Tongue (tissue), 2 donors: ENCODE measurements around the gene ANKMY2. TPM values are rescaled to one million over a fixed set of nuclear protein-coding genes. Genes with fewer than 3 reads are reported as not detected.
"Not testable (repeated sequence)": the region's sequence is repeated elsewhere in the genome, so short reads cannot be mapped to it uniquely, and the experiment has no call there.

Experiments used
- DNase-seq: peaks from one replicate; pipeline ENCODE4 v3.0.0-alpha.2; 2015
- total RNA-seq: library from RNA; depleted of rRNA; stranded (reverse); fragments of >200 nt; gene quantifications from one replicate; pipeline ENCODE4 v1.2.3, GENCODE V29; 2014

ANKMY2 gene
- total RNA-seq, 1 donor from 2014 or later = 33.5 TPM

DNA sequence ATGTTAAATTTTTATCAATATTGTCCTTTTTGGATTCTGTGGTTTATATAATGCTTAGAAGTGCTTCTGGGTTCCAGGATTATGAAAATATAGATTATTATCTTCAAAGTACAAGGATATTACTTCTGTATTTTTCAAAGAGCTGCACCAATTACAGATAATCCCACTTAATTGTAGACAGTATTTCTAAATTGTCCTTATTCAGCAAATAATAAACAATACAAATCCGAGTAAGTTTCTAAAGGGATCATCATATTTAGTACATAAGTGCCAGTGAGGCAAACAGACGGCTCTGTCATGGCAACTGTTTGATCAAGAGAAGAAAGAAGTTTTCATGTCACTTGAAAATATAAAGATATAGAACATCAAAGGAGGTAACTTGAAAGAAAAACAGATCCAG is 19.2 kb downstream of the ANKMY2 start:
- DNase-seq = no peak

DNA sequence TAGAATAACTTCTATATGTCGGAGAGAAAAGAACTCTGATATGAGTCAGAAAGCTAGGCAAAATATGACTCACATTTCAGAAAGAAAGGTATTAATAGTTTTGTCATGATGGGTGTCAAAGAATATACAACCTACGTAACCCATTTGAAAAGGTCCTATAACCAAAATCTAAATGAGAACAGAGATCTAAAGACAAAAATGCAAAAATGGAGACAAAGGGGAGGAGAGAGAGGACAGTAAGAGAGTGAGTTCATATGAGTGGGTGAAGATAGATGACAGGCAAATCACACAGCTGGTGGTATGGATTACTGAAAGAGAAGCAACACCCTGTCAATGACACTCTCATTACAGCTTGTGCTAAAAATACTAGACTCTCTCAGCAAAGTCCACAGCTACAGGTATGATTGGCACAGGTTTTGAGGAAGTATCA is 25.6 kb downstream of the ANKMY2 start:
- DNase-seq = peak; percentile 48

DNA sequence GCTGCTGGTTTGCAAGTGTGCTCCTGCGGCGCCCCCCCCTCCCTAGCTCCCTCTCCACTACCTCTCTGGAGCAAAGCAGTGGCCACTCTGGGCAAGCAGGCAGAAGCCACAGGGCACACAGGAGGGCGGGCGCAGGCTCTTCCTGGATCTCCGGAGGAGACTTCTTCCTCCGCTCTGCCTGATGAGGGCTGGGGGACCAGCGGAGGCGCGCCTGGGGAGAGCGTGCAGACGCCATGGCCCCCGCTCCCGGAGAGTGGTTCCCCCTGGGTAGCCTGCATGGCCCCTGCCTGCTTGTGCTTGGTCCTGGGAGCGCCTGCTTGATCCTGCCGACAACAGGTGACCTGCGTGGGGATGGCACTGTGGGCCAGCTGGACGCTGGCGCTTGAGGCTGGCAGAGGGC is 29.0 kb downstream of the ANKMY2 start:
- DNase-seq = no peak

DNA sequence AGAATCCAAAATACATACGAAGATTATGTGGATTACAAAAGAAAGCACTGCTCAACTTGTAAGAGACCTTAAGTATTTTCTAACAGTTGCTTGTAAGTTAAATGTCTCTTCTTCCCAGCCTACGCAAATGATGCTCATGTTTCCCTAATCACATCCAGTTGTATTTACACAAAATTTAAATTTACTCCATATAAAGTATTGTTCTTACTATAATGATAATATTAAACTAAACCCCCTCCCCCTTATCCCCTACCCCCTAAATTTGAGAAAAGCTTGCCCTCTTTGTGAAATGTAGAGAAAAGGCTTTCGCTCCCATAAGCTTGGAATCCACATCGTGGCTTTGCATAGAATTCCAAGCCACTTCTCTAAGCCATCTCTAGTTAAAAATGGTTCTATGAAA is 29.4 kb downstream of the ANKMY2 start:
- no peak for DNase-seq

DNA sequence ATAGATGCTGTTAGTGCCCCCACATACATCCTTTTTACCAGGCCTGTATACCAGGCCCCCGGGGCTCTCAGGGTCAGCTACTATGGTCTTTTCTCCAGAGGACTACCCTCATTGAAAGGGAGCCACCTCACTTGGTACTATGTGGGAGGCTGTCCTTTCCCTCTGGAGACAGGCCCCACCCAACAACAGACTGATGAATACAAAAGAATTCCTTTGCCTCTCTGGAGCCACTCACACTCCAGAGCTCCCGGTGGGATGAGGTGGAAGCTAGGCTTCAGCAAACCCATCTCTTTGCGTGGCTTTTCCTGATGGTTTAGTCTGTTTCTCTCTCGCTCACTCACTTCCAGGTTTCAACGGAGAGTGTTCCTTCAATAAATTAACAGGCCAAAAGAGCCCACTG is 30.3 kb downstream of the ANKMY2 start:
- no peak for DNase-seq

DNA sequence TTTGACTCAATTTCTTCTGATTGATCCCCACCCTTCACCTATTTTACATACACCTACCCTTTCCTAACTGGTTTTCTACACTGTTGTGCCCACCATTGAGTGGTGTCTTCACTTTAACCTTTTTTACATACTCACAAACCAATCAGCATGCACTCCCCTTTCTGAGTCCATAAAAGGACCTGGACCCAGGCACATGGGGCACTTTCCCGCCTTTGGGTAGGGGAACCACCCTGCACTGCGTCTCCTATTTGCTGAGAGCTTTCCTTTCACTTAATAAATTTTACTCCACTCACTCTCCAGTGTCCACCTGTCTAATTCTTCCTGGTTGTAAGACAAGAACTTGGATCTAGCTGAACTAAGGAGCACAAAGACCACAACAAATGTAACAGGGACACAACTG is 33.8 kb downstream of the ANKMY2 start:
- DNase-seq = no peak

DNA sequence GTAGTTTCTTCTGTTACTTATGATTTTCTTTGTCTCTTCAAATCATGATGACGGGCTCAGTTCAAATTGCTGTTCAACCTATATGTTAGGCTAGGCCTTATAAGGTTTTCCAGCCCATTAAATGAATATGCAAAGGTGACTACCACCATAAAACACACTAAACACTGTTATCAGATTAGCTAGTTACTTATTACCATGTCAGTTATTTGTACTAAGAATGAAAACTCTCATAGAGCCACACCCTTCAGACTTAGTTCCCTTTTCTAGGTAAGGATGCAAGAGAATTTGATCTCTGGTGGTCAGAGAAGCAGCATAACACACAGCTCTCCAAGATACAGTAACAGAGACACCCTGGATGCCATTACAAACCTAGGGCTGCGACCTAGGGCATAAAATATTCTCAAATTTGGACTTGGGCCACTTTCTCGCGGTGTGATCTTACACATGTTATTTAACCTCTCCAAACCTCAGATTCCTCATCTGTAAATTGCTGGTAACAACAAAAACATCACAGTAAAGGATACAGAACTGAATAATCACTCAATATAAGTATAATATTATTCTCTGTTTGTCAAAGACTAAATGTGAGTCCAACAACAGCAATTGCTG is 35.6 kb downstream of the ANKMY2 start:
- no peak for DNase-seq

DNA sequence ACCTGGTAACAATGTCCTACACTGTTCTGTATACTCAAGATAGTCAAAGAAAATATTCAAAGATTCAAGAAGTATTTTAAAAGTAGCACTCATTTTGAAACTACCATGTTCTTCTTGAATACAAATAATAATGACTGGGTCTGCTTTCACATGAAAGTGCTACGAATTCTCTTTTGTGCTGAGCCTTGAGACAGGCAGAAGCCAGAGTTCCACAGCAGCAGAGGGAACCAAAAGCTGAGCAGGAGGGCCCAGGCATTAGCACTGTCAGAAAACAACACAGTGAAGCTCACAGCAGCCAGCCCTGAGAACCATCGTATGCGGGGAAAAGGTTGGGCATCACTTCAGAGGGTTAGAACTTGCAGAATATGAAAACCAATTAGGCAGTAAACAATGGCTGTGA is 38.9 kb downstream of the ANKMY2 start:
- DNase-seq = no peak

DNA sequence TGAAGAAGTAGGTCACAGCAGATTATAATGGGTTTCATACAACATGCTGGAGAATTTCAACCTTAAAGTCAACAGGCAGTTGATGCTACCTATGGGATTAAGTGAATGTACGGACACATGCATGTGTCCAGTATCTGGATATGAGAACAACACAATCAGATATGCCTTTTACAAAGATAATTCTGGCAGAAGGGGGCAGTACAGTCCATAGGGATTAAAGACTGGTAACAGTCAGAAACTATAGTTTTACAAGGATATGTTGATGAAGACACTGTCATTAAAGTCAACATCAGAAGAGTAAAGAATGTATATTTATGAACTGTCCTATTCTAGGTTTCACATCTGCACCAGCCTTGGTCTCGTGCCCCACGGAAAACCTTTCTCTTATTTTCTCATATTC is 41.5 kb downstream of the ANKMY2 start:
- no peak for DNase-seq

DNA sequence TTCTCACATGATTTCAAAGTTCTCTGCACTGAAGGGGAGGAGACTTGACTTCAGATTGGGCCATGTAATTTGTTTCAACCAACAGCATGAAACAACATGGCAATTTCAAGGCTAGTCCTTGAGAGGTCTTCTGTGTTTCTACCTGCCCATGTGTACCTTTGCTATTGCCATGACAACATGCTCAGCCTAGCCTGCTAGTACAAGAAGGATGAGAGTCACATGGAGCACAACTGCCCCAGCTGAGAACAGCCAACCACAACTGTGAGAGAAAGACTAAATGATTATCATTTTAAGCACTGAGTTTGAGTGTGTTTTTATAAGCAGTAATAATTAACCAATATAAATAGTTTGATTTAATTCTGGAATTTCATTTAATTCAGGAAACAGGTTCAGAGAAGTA is 41.9 kb downstream of the ANKMY2 start:
- DNase-seq = no peak

DNA sequence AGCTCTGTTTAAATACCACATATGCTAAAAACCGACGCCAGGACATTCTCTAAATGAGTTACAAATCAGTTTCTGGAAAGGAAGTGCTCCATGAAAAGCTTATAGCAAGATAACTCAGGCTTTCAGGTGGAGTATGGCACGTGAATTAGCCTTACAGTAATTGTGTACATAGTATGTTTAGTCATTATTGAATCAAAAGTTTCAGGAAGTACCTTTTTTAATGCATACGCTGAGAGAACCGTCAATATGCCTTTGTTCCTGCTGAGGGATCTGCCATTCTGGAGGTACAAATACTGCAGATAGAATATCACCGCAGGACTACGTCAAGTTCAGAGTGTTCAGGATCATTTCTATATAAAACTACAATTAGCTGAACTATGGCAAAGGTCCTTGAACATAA is 45.7 kb downstream of the ANKMY2 start:
- no peak for DNase-seq

DNA sequence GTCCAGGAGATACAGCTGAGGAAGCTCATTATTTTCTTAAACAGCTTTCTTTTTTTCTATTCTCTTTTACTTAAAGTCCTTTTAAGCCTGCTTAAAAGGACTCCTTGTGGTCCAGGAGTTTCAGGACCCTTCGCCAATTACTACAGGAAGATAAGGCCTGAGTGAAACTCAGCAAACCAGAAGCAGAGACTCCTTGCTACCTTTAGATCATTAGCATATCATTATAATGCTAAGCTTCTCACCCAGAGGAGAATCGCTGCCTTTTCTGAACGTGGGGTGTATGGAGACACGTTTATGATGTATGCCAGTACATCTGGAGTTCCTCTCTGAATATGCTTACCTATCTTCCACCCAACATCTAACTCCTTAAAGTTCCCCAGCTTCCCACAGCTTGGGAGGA is 47.5 kb downstream of the ANKMY2 start:
- no peak for DNase-seq

DNA sequence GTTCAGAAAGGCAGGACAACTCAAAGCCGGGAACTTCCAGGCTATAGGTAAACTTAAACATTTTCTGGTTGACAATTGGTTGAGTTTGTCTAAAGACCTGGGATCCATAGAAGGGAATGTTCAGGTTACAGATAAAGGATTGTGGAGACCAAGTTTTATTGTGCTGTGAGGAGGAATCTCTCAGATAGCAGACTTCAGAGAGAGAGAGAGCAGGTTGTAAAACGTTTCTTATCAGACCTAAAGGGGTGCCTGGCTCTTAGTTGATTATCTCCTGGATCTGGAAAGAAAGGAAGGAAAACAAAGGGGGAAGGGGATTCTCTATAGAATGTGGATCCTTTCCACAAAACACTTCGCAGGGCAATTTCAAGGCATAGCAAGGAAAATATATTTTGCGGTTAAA is 50.0 kb downstream of the ANKMY2 start:
- DNase-seq = not testable (repeated sequence)

DNA sequence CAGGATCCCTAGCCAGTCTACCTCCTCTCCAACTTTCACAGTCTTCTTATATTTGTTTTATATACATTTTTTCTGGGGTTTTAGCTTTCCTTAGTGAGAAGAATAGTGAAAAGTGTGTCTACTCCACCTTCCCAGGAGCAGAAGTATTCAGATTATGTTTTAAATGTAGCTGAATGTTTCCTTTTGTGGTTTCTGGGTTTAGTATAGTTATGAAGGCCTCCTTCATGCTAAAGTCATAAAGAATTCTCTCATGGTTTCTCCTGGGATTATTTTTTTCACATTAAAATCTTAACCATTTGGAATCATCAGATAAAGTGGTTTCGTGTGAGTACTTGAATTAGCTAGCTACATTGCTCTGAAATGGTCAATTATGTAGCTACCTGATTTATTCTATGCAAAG is 50.9 kb downstream of the ANKMY2 start:
- no peak for DNase-seq

DNA sequence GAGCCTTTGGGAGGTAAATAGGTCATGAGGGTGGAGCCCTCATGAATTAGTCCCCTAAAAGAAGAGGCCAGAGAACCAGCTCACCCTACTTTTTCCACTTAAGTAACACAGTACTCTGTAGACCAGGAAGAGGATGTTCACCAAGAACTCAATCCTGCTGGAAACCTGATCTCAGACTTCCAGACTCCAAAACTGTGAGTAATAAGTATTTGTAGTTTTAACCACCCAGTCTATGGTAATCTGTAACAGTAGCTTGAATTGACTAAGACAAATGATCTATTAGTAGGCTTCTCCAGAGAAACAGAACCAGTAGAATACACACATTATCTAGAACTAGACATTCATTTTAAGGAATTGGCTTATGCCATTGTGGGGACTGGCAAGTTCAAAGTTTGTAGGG is 51.5 kb downstream of the ANKMY2 start:
- DNase-seq = no peak

DNA sequence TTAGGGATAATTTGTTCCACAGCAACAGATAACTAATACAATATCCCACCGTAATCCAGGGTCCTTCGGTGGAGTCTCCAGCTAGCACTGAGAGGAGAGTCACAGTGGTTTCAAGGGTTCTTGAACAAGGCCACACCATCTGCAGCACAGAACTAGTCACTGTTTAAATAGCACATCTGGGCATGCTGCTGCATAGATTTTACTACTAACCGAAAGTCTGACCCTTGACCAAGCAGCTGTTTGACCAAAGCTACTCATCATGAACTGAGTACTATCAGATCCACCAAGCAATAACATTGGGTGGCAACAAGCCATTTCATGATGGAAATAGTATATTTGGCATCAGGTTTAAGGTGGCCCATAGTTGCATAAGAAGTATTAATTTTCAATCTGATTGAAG is 53.2 kb downstream of the ANKMY2 start:
- no peak for DNase-seq

DNA sequence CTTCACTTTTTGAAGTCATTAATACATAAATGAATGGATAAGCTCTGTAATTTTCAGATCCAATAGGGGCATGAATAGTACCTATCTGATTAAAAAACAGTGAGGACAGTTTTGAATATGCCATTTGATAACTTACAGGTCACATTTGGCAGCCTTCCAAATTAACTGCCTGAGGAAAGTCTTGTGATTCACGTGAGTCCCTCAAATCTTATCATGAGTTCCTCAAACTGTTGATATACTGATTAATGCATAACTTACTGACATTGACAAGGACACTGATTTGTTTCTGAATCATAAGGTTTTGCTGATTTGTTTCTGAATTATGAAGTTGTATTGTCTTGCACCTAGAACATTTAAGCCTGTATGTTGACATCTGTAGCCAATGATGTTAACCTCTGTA is 55.1 kb downstream of the ANKMY2 start:
- DNase-seq = no peak

DNA sequence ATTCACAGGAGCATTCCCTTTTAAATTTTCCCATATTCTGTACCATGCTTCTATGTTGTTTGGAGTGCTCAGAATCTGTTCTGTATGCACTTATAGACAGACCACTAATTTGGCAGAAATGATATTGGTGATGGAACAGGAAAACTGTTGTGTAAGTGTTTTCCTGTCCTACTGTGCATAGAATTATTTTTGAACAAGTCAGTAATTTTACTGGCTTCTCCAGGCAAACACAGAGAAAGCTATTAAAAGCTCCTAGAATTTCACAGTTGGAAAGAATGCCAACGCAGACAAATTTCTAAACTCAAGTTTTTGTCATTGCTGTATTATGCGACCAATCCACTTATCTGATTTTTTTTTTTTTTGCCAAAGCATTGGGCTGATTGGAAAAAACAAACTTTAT is 55.7 kb downstream of the ANKMY2 start:
- DNase-seq = no peak

DNA sequence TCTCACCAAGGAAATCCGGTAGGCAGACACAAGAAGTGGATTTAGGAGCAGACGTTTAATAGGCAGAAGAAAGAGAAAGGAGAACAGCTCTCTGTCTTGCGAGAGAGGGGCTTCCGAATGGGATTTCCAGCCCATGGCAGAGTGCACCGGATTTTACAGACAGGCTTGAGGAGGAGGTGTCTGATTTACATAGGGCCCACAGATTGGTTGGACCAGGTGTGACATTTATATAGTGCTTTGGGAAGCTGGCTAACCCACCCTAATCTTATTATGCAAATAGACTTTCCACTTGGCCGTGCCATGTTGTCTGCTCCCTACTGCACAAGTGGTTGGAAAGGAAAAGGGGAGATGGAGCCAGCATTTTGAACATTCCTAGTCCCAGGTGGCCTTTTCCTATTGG is 57.8 kb downstream of the ANKMY2 start:
- peak; percentile 13 for DNase-seq

DNA sequence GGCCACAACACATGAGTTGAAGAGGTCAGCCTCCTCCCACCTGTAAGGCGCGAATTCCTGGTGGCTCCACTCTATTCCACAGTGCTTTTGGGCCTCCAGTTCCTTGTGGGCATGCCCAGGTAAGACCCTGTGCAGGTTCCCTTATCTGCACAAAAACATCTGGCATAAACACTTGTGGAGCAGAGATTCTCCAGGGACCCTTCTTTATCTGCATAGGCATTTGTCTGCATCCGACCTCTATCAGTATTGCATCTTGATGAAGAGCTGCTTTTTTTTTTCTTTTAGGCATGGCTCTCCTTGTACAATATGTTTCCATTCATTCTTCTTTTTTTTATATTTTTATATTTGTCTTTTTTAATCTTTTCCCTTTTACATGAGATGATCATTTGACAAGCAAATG is 58.4 kb downstream of the ANKMY2 start:
- no peak for DNase-seq

DNA sequence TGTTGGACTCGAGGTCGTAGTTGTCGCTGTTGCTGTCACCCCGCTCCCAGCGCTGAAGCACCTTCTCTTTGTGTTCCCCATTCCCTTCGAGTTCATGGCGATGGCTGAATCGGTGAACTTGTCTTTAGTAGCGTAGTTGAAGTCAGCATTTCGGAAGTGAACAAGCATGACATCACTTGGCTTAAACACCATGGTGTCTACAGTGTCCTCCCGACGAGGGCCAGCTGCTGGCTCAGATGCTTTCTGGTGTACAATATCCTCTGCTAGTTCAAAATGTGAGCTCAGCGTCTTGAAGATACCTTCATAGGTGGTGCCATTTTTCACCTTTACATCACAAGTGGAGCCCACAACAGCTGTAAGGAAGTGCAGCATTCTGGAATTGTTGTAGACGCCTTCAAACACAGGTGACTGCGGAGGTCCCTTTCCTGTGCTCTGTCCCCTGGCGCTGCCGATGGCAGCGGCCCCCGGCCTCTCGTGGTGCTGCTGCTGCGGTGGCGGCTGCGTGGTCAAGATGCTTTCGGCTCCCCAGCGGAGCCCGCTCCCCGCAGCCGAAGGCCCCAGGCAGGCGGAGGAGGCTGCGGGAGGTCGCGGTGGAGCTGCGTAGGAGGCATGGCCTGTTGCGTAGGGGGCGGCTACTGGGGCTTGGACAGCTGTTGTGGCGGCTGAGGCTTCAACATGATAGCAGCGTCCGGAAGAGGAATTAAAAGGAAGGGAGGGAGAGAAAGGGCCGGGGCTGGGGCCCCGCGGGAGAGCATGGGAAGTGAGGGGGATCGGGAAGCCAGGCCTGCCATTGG is 59.3 kb downstream of the ANKMY2 start:
- DNase-seq = peak; percentile 21

DNA sequence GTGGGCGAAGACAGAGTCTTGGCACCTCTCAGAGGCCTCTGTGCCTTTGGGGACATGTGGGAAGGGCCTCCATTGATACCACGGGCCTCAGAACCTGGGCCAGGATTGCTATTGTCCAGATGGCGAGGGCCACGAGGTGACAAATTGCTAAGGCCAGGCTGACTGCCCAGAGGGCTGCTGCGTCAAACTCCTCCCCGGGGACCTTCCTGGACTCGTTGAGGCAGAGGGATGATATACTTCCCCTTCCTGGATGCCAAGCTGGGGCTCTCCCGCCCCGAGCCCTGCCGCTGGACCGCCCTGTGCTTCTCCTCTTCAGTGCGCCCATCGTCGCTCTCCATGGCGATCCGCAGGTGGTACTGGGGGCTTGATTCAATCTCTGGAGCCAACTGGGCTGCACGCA is 60.0 kb downstream of the ANKMY2 start:
- DNase-seq = no peak

DNA sequence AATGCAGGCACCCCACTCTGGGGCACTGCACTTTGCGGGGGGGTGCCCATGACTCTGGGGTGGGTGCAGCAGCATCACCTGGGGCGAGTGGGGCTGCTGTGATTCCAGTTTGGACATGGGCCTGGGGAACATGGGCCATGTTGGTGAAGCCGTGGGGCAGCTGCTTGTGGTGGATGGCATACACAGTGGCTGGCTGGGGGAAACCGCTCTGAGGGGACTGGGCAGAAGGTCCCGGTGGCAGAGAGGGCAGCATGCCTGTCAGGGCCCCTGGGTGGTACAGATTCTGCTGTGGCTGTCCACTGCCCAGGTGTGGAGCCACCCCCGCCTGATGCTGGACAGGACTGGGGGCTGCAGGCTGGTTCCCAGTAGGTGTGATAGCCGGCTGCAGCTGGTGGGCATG is 61.7 kb downstream of the ANKMY2 start:
- no peak for DNase-seq

DNA sequence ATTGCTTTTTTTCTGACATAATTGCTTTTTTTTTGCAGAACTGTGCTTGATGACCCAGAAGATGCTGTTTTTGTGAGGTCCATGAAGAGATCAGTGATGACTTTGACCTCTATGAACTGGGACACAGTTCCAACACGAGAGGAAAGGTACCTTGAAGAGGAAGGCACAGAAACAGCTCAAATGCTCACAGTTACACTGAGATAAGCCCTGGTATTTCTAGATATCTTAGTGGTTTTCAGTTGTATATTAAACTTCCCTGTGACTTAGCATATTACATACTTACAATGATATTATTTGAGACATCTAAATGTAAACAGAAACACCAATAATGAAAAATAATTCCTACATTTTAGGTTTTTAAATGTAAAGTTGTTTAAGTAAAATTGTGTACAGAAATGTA is 64.3 kb downstream of the ANKMY2 start:
- DNase-seq = no peak
